Parathyroid adenoma (tissue), 2 donors: Measurements from ENCODE around the gene TEKT2.

Experiments used
- H2AFZ ChIP-seq: fragments of 300-600 bp; sonication (generic); one replicate; pipeline ENCODE4 v1.7.0; 2017; ENCODE audit warnings: antibody characterized with exemption, mild to moderate bottlenecking
- H3K27ac ChIP-seq: fragments of 300-600 bp; sonication (generic); one replicate; pipeline ENCODE4 v1.7.0; 2017
- H3K27me3 ChIP-seq: fragments of 300-600 bp; sonication (generic); one replicate; pipeline ENCODE4 v1.7.0; 2017; ENCODE audit warnings: low read length; ENCODE audit not compliant: control insufficient read depth, insufficient read depth
- H3K36me3 ChIP-seq: fragments of 300-600 bp; sonication (generic); one replicate; pipeline ENCODE4 v1.7.0; 2017; ENCODE audit warnings: low read length; ENCODE audit not compliant: control insufficient read depth, insufficient read depth
- H3K4me1 ChIP-seq: fragments of 300-600 bp; sonication (generic); one replicate; pipeline ENCODE4 v1.7.0; 2017; ENCODE audit warnings: control low read depth
- H3K4me2 ChIP-seq: fragments of 300-600 bp; sonication (generic); one replicate; pipeline ENCODE4 v1.7.0; 2017; ENCODE audit warnings: low read length
- H3K4me3 ChIP-seq: fragments of 300-600 bp; sonication (generic); one replicate; pipeline ENCODE4 v1.7.0; 2017; ENCODE audit warnings: low read depth, low read length
- H3K79me2 ChIP-seq: fragments of 300-600 bp; sonication (generic); one replicate; pipeline ENCODE4 v1.7.0; 2017; ENCODE audit warnings: control low read depth
- H3K9ac ChIP-seq: fragments of 300-600 bp; sonication (generic); one replicate; pipeline ENCODE4 v1.7.0; 2017; ENCODE audit warnings: mild to moderate bottlenecking
- H3K9me3 ChIP-seq: fragments of 300-600 bp; sonication (generic); one replicate; pipeline ENCODE4 v1.7.0; 2017; ENCODE audit warnings: low read length; ENCODE audit not compliant: control insufficient read depth
- CTCF ChIP-seq: fragments of 300-600 bp; sonication (generic); IDR thresholded peaks from one replicate; pipeline ENCODE4 v1.7.0; 2017; ENCODE audit warnings: antibody characterized with exemption, mild to moderate bottlenecking
- donor health status: primary hyperparathyroidism.

TEKT2 gene

GRCh38 chr1:36092166-36092797 lies 8.4 kb downstream of the TEKT2 start:
- no peaks in the 10 kb centered on the region for H3K79me2 ChIP-seq
- no peak overlapping the region for H3K9ac ChIP-seq
- H3K27ac ChIP-seq = no peak overlapping the region
- no peaks in the 10 kb centered on the region for H3K36me3 ChIP-seq
- no peak overlapping the region for H3K4me2 ChIP-seq
- TF ChIP-seq CTCF = no peak
- no peaks in the 10 kb centered on the region for H3K27me3 ChIP-seq
- H3K4me3 ChIP-seq = no peak overlapping the region
- no peak overlapping the region for H2AFZ ChIP-seq
- H3K4me1 ChIP-seq = no peaks in the 10 kb centered on the region
- H3K9me3 ChIP-seq = no peaks in the 10 kb centered on the region

DNA sequence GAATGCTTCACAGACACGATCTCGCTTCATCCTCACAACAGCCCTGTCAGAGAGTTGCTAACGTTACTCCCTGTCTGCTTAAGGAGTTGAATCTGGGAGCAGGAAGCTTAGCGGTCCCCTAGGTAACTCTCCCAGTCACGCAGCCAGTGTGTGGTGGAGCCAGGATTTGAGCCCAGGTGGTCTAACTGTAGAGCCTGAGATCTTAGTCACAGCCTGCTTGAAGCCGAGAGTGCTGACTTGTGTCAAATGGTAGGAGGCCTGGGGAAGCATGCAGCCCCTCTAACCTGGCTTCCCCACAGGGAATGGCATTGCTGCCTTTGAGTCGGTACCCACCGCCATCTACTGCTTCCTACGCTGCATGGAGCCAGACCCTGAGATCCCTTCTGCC lies 8.9 kb downstream of the TEKT2 start:
- H3K79me2 ChIP-seq = no peaks in the 10 kb centered on the region
- H3K9me3 ChIP-seq = no peaks in the 10 kb centered on the region
- no peaks in the 10 kb centered on the region for H3K4me1 ChIP-seq
- no peaks in the 10 kb centered on the region for H3K36me3 ChIP-seq
- H3K27ac ChIP-seq = no peak overlapping the region
- H3K4me3 ChIP-seq = no peak overlapping the region
- no peak overlapping the region for H3K4me2 ChIP-seq
- H2AFZ ChIP-seq = no peak overlapping the region
- H3K27me3 ChIP-seq = no peaks in the 10 kb centered on the region
- no peak for TF ChIP-seq CTCF
- no peak overlapping the region for H3K9ac ChIP-seq

- Histone ChIP-seq H3K27ac (no peak overlapping the region), H3K36me3 (no peaks in the 10 kb centered on the region), H2AFZ (no peak overlapping the region), H3K9me3 (no peaks in the 10 kb centered on the region), H3K4me2 (no peak overlapping the region), H3K4me3 (no peak overlapping the region), H3K4me1 (no peaks in the 10 kb centered on the region), H3K27me3 (no peaks in the 10 kb centered on the region), H3K79me2 (no peaks in the 10 kb centered on the region), H3K9ac (no peak overlapping the region)
- TF ChIP-seq CTCF = no peak
Observed at GRCh38 chr1:36093226-36093625, 9.3 kb downstream of the TEKT2 start.

- no peaks in the 10 kb centered on the region for H3K79me2 ChIP-seq
- H3K27me3 ChIP-seq = no peaks in the 10 kb centered on the region
- no peak for TF ChIP-seq CTCF
- H3K27ac ChIP-seq = no peak overlapping the region
- H3K9ac ChIP-seq = no peak overlapping the region
- H3K4me3 ChIP-seq = no peak overlapping the region
- no peaks in the 10 kb centered on the region for H3K36me3 ChIP-seq
- no peaks in the 10 kb centered on the region for H3K4me1 ChIP-seq
- H3K4me2 ChIP-seq = no peak overlapping the region
- H3K9me3 ChIP-seq = no peaks in the 10 kb centered on the region
- no peak overlapping the region for H2AFZ ChIP-seq
Observed at GRCh38 chr1:36093929-36094328, 10.0 kb downstream of the TEKT2 start.

GRCh38 chr1:36094621-36095061 lies 10.7 kb downstream of the TEKT2 start:
- Histone ChIP-seq H3K27me3 (no peaks in the 10 kb centered on the region), H2AFZ (no peak overlapping the region), H3K9me3 (no peaks in the 10 kb centered on the region), H3K79me2 (no peaks in the 10 kb centered on the region), H3K9ac (no peak overlapping the region), H3K4me3 (no peak overlapping the region), H3K4me2 (no peak overlapping the region), H3K4me1 (no peaks in the 10 kb centered on the region), H3K36me3 (no peaks in the 10 kb centered on the region), H3K27ac (no peak overlapping the region)
- TF ChIP-seq CTCF = no peak
